ENCODE data around the gene BCL3.

The BCL3 gene

GRCh38 chr19:44792281-44792680 lies 43.8 kb downstream of the BCL3 start:
- no peak for DNase-seq (ENCODE audit: low spot score)

GRCh38 chr19:44794610-44795009 lies 46.1 kb downstream of the BCL3 start:
- no peak for DNase-seq (ENCODE audit: low spot score)

GRCh38 chr19:44795398-44795987 lies 47.0 kb downstream of the BCL3 start:
- DNase-seq (ENCODE audit: low spot score), result no peak

GRCh38 chr19:44796701-44797115 lies 48.2 kb downstream of the BCL3 start:
- DNase-seq (ENCODE audit: low spot score), result no peak

- DNase-seq (ENCODE audit: low spot score), result no peak
Measured at GRCh38 chr19:44799627-44800346, 51.3 kb downstream of the BCL3 start.

- DNase-seq (ENCODE audit: low spot score), result peak; percentile 65
Measured at GRCh38 chr19:44800461-44800860, 52.0 kb downstream of the BCL3 start.

- no peak for DNase-seq (ENCODE audit: low spot score)
Measured at GRCh38 chr19:44803442-44804428, 55.2 kb downstream of the BCL3 start.

- no peak for DNase-seq (ENCODE audit: low spot score)
Measured at GRCh38 chr19:44806291-44806690, 57.8 kb downstream of the BCL3 start.

GRCh38 chr19:44807162-44807561 lies 58.7 kb downstream of the BCL3 start:
- DNase-seq (ENCODE audit: low spot score), result peak; percentile 50

GRCh38 chr19:44807652-44808462 lies 59.3 kb downstream of the BCL3 start:
- peak; percentile 53 for DNase-seq (ENCODE audit: low spot score)

GRCh38 chr19:44808463-44809371 lies 60.2 kb downstream of the BCL3 start, which contains the start of gene BCAM:
TSS of gene BCAM (plus strand) at chr19:44809103. CDS start at chr19:44809125, 22 bp downstream.
- peak; percentile 56 for DNase-seq (ENCODE audit: low spot score)

Measured in LoVo (cell line).